GM19025 (cell line): ENCODE results near the gene EEFSEC.

Experiments used
- ATAC-seq: cut with Tn5 transposase; IDR thresholded peaks from one replicate; pipeline ENCODE4 v1.9.1; 2021; ENCODE audit warnings: mild to moderate bottlenecking, low read depth, moderate library complexity; ENCODE audit not compliant: unreplicated experiment

Gene EEFSEC

DNA sequence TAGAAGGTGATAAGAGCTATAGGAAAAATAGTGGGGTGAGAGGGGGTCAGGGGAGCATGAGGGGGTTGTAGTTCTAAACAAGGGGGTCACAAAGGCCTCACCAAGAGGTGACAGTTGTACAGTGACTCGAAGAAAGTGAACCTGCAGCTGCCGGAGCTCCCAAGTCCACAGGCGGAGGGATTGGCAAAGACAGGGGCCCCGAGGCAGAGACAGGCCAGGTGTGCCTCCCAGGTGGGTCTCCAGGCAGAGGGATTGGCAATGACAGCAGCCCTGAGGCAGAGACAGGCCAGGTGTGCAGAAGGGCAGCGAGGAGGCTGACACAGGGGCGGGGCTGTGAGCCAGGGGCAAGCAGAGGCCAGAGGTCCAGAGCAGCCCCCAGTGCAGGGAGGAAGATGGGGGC, 249.7 kb downstream of the EEFSEC start:
- no peak for ATAC-seq

DNA sequence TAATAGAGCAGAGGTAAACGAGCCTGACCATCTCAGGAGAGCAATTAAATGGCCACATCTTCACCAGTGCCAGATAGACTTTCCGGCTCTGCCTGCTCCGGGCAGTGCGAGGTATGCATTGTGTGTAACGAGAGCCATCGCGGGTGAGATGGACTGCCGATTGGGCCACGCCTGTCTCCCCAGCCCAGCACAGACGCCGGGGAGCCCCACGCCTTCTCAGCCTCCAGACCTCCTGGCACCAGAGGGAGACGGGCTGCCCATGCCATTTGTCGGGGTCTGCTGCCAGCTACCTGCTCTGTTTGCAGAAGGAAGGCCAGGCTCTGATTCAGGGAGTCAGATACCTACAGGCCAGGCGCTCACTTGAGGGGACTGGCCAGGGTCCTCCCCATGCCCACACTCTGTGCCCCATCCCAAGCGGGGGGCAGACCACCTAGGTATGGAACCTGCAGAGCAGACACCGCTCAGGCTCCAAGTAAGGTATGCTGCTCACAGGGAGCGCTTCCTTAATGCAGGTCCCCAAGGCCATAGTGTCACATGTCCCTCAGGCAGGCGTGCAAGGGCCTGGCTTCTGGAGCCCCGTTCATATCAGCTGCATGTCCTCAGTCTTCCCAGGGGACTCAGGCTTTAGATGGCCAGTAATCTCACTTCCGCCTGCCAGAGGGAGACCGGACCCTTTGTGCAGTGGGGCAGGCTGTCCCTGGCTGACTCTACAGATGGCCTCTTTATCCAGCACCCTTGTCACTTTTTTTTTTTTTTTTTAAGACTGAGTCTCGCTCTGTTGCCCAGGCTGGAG, 251.2 kb downstream of the EEFSEC start:
- no peak for ATAC-seq

DNA sequence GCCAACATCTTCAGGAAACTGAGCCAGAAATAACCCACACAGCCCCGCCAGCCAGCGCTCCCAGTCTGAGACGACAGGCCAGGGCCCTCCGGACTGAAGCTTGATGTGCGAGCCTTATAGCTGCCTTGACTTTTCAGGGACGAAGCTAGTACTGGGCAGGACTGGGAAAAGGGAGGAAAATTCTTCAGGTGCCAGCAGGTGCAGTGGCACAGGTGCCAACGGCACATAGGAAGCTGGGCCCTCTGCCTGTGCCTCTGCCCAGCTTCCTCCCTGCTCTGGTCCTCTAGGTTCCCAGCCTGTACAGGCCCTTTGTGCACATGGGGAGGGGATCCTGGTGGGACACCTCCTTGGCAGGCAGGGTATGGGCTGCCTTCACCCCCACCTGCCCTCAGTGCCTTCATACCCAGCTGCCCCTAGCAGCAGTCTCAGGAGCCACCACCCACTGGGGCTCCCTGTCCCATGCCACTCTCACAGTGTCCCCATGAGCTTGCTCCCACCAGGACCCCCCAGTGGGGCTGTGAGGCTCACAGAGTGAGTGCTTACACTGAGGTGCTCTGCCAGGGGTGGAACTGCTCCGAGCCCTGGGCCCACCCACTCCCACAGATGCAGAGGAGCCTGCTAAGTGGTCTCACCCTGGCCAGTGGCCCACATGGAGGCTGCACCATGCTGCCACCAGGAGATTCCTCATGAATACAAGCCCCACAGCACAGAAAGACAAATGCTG, 252.4 kb downstream of the EEFSEC start:
- ATAC-seq, result no peak

- no peak for ATAC-seq
Observed at GRCh38 chr3:128407247-128407646, 254.0 kb downstream of the EEFSEC start.

- ATAC-seq, result no peak
Observed at GRCh38 chr3:128408012-128408692, 254.9 kb downstream of the EEFSEC start.

DNA sequence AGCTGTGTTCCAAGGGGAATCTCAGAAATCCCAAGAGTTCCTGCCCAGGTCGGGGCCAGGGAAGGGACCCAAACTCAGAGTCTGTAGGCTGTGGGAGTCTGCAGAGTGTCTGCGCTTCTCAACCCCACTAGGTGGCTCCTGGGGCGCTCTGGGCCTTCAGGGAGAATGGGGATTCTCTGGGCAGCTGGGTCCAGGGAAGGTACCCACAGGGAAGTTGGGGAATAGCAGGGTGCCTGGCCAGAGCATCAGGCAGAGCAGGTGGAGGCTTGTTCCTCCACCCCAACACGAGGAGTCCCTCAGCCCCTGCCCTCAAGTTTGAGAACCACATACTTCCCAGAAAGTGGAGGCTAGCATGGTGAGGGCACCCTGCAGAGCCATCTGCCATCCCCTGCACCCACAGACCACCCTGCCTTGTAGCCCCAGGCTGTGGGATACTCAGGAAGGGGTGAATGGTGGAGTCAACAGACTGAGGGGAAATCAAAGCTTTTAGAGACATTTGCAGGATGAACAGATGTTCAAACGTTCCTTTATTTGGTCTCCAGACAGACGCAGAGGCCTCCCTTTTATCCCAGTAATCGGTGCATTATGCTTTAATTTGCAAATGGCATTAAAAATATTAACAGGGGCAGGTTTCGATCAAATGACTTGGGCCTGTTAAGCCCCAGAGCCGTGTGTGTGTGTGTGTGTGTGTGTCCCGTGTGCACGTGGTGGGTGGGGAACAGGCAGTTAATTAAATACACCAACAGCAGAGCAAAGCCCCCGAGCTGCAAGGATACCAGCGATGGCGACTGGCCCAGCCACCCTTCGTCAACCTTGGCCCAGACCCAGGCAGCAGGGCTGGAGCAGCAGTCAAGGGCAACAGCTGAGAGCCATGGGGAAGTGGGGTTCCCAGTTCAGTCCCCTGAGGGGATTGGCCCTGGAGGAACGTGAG, 255.7 kb downstream of the EEFSEC start:
- no peak for ATAC-seq

- no peak for ATAC-seq
Observed at GRCh38 chr3:128409624-128410581, 256.6 kb downstream of the EEFSEC start.

DNA sequence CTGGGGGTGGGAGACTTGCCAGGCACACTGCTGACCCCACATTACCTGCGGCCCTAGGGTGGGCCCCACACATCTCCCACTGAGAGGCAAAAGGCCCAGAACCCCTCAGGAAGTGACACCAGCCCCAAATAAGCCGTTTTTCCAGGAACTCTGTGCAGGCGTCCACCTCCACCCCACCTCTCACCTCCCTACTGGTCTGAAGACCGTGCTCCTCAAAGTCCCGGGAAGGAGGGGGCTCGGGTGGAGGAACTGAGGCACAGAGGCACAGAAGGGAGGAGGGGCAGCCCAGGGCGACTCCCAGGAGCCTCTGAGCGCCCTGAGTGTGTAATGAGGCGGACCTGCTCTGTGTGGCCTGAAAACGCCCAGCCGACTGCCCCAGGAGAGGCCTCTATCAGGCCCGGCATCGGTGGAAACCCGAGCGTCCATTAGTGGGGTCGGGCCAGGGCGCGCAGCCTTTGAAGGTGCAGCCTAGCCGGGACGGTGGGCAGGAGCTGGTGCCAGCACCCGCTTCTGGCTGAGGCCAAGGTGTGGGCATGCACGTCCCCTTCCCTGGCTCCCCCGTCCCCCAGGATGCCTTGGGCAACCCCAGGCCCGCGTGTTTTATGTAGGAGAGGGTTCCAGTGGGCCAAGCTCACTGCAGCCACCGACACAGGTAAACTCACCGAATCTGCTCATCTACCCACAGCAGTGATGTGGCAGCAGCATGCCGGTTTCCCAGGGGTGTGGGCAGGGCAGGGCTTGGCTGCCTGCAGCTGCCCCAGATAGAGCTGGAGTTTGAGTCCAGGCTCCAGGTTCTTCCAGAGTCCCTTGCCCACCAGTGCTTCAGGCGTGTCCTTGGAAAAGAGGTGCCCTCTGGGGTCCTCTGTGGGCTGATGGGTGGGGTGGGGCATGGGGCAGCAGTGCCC, 257.6 kb downstream of the EEFSEC start:
- no peak for ATAC-seq

- ATAC-seq, result no peak
Observed at GRCh38 chr3:128411574-128412064, 258.3 kb downstream of the EEFSEC start.

DNA sequence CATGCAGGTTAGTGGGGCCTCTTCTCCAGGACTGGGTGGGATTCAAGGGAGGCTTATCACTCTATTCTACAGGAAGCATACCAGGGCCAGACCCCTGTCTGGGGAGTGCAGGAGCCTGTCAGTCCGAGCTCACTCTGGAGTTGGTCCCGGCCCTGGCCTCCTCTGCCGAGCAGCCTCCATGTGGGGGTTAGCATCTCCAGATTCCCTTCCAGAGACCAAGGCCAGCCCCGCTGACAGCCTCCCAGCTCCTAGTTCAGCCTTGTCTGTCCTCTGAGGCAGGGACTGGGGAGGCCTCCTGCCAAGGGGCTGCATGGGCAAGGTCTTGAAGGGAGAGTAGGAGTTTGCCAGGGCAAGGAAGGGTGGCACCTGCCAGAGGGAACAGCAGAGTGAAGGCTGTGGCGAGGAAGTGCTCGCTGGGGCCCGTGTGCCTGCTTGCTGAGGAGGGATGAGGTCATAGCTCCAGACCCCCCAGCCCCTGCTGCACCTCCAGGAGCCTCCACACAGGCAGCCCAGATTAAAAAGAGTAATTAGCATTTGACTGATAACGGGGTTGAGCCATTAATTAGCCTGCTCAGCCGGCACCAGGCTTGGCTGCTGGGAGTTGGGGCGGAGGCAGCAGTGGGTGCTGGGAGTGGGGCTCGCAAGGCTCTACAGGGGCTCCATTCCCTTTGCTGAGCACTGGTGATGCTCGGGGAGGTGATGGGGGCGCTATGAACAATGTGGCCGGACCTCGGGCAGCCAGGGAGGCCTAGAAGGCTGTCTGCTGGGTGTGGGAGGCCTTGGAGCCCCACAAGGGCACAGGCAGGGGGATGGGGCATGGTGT, 259.1 kb downstream of the EEFSEC start:
- no peak for ATAC-seq

- ATAC-seq, result no peak
Observed at GRCh38 chr3:128413003-128413370, 259.7 kb downstream of the EEFSEC start.

GRCh38 chr3:128413413-128414205, 260.3 kb downstream of the EEFSEC start:
- no peak for ATAC-seq

GRCh38 chr3:128415200-128415772, 262.0 kb downstream of the EEFSEC start:
- ATAC-seq, result no peak

GRCh38 chr3:128415773-128416577, 262.7 kb downstream of the EEFSEC start:
- ATAC-seq, result no peak

- ATAC-seq, result no peak
Observed at GRCh38 chr3:128416578-128417211, 263.4 kb downstream of the EEFSEC start.
